ENCODE measurements around the gene DHRS3. TPM values are rescaled to one million over a fixed set of nuclear protein-coding genes. Genes with fewer than 3 reads are reported as not detected.

Gene DHRS3
- total and polyA plus RNA-seq, 2 donors (not counting 1 experiment from before 2014, with no cell fraction given) = 0.37 TPM

GRCh38 chr1:12595757-12596006, 22.3 kb downstream of the DHRS3 start:
- Histone ChIP-seq H3K9ac (ENCODE audit: low read length) (peak overlapping the region; percentile 64), H3K27me3 (replicated peaks in 1 of 4; ENCODE audit: control extremely low read depth in 1 of 4, control insufficient read depth in 3 of 4, insufficient read depth in 4 of 4, low read length in 3 of 4) (peaks cover 0 to 27% (median 6%) of the 10 kb centered on the region in 4 experiments), H2AFZ (ENCODE audit: insufficient read depth, low read depth, low read length, poor library complexity, severe bottlenecking) (peak overlapping the region; percentile 88), H3K4me3 (ENCODE audit: control extremely low read depth in 1 of 5, extremely low read depth in 1 of 5, insufficient read depth in 1 of 5, low read depth in 2 of 5, low read length in 4 of 5) (peak overlapping the region in 4 of 5 experiments; percentile 22 to 73 (median 58)), H3K4me2 (replicated peaks; ENCODE audit: low read depth, low read length, poor library complexity, severe bottlenecking) (peak overlapping the region; percentile 89), H3K36me3 (replicated peaks in 1 of 2; ENCODE audit: control extremely low read depth in 1 of 2, control insufficient read depth in 1 of 2, extremely low read depth in 1 of 2, insufficient read depth in 2 of 2, low read length in 1 of 2) (no peaks in the 10 kb centered on the region), H4K20me1 (ENCODE audit: control insufficient read depth, insufficient read depth, low read length, poor library complexity, severe bottlenecking) (no peaks in the 10 kb centered on the region), H3K27ac (ENCODE audit: low read length in 2 of 2) (no peak overlapping the region), H3K79me2 (ENCODE audit: control insufficient read depth, insufficient read depth, low read length) (no peaks in the 10 kb centered on the region), H3K9me3 (ENCODE audit: control extremely low read depth in 1 of 3, control insufficient read depth in 2 of 3, insufficient read depth in 1 of 3, low read length in 2 of 3) (no peaks in the 10 kb centered on the region), H3K4me1 (ENCODE audit: control insufficient read depth in 2 of 2, insufficient read depth in 2 of 2, low read length in 2 of 2) (peaks cover 8 to 15% of the 10 kb centered on the region in 2 donors)
- CTCF ChIA-PET = interaction anchor here (1.3 kb wide), 1 partner anchor 16 kb away, joined by 3 read pairs; no protein-coding TSS in a partner anchor
- Mint-ChIP-seq H3K9me3 (ENCODE audit: insufficient read depth) (no peaks in the 10 kb centered on the region), H3K4me3 (peak overlapping the region; percentile 71), H3K27me3 (peaks cover 28% of the 10 kb centered on the region), H3K27ac (no peak overlapping the region), H3K4me1 (peaks cover 11% of the 10 kb centered on the region)
- TF ChIP-seq, protein P1, sequence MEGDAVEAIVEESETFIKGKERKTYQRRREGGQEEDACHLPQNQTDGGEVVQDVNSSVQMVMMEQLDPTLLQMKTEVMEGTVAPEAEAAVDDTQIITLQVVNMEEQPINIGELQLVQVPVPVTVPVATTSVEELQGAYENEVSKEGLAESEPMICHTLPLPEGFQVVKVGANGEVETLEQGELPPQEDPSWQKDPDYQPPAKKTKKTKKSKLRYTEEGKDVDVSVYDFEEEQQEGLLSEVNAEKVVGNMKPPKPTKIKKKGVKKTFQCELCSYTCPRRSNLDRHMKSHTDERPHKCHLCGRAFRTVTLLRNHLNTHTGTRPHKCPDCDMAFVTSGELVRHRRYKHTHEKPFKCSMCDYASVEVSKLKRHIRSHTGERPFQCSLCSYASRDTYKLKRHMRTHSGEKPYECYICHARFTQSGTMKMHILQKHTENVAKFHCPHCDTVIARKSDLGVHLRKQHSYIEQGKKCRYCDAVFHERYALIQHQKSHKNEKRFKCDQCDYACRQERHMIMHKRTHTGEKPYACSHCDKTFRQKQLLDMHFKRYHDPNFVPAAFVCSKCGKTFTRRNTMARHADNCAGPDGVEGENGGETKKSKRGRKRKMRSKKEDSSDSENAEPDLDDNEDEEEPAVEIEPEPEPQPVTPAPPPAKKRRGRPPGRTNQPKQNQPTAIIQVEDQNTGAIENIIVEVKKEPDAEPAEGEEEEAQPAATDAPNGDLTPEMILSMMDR (IDR thresholded peaks at IDR 0.05) = no peak
- TF ChIP-seq EZH2 (IDR thresholded peaks at IDR 0.05; ENCODE audit: borderline replicate concordance, insufficient read depth, low read depth, low read length, poor library complexity, severe bottlenecking) = no peak
- peak; percentile 54 for ATAC-seq (ENCODE audit: low read depth)
- POLR2A ChIA-PET = interaction anchor here (0.5 kb wide), 1 partner anchor 477 kb away, joined by 3 read pairs; no protein-coding TSS in a partner anchor
- WGBS (ENCODE audit: insufficient coverage) = 2% methylated on average over 18 of the region's 18 CpGs
- intact Hi-C loops (cut with micrococcal nuclease) = no loop called here
- no peak for DNase-seq

- H3K9me3 ChIP-seq (ENCODE audit: control extremely low read depth in 1 of 3, control insufficient read depth in 2 of 3, insufficient read depth in 1 of 3, low read length in 2 of 3) = no peaks in the 10 kb centered on the region
- CTCF ChIA-PET = interaction anchor here (1.3 kb wide), 1 partner anchor 17 kb away, joined by 3 read pairs; no protein-coding TSS in a partner anchor
- peaks cover 11% of the 10 kb centered on the region for H3K4me1 Mint-ChIP-seq
- peaks cover 28% of the 10 kb centered on the region for H3K27me3 Mint-ChIP-seq
- peak overlapping the region in 4 of 5 experiments; percentile 37 to 73 (median 58) for H3K4me3 ChIP-seq (ENCODE audit: control extremely low read depth in 1 of 5, extremely low read depth in 1 of 5, insufficient read depth in 1 of 5, low read depth in 2 of 5, low read length in 4 of 5)
- TF ChIP-seq, protein P1 (IDR thresholded peaks at IDR 0.05) = no peak
- no peak for TF ChIP-seq EZH2 (IDR thresholded peaks at IDR 0.05; ENCODE audit: borderline replicate concordance, insufficient read depth, low read depth, low read length, poor library complexity, severe bottlenecking)
- H4K20me1 ChIP-seq (ENCODE audit: control insufficient read depth, insufficient read depth, low read length, poor library complexity, severe bottlenecking) = no peaks in the 10 kb centered on the region
- H3K36me3 ChIP-seq (replicated peaks in 1 of 2; ENCODE audit: control extremely low read depth in 1 of 2, control insufficient read depth in 1 of 2, extremely low read depth in 1 of 2, insufficient read depth in 2 of 2, low read length in 1 of 2) = no peaks in the 10 kb centered on the region
- peak; percentile 43 for DNase-seq
- peak; percentile 73 for ATAC-seq (ENCODE audit: low read depth)
- H3K79me2 ChIP-seq (ENCODE audit: control insufficient read depth, insufficient read depth, low read length) = no peaks in the 10 kb centered on the region
- WGBS (ENCODE audit: insufficient coverage) = 6% methylated on average over 36 of the region's 47 CpGs
- no peaks in the 10 kb centered on the region for H3K9me3 Mint-ChIP-seq (ENCODE audit: insufficient read depth)
- intact Hi-C loops (cut with micrococcal nuclease) = no loop called here
- H3K4me1 ChIP-seq (ENCODE audit: control insufficient read depth in 2 of 2, insufficient read depth in 2 of 2, low read length in 2 of 2) = peaks cover 8 to 15% of the 10 kb centered on the region in 2 donors
- peak overlapping the region; percentile 85 for H3K4me3 Mint-ChIP-seq
- H3K27ac Mint-ChIP-seq = peak overlapping the region; percentile 33
- no peak overlapping the region for H3K27ac ChIP-seq (ENCODE audit: low read length in 2 of 2)
- H3K27me3 ChIP-seq (replicated peaks in 1 of 4; ENCODE audit: control extremely low read depth in 1 of 4, control insufficient read depth in 3 of 4, insufficient read depth in 4 of 4, low read length in 3 of 4) = peaks cover 0 to 27% (median 6%) of the 10 kb centered on the region in 4 experiments
- H2AFZ ChIP-seq (ENCODE audit: insufficient read depth, low read depth, low read length, poor library complexity, severe bottlenecking) = peak overlapping the region; percentile 88
- H3K9ac ChIP-seq (ENCODE audit: low read length) = peak overlapping the region; percentile 64
- POLR2A ChIA-PET = interaction anchor here (0.7 kb wide), 1 partner anchor 279 kb away, joined by 4 read pairs; no protein-coding TSS in a partner anchor
- peak overlapping the region; percentile 89 for H3K4me2 ChIP-seq (replicated peaks; ENCODE audit: low read depth, low read length, poor library complexity, severe bottlenecking)
Observed at GRCh38 chr1:12594966-12595756, 22.8 kb downstream of the DHRS3 start.

Data from B cell (primary cell).